ENCODE measurements around the gene KCNJ11.

KCNJ11 gene

GRCh38 chr11:17343907-17344306 is 44.6 kb downstream of the KCNJ11 start:
- no peak overlapping the region for H3K4ac ChIP-seq (ENCODE audit: low read depth in 1 of 2, low read length in 2 of 2)
- no peak overlapping the region for H2AK5ac ChIP-seq (ENCODE audit: low read length, severe bottlenecking)
- no peak overlapping the region for H3K4me2 ChIP-seq (ENCODE audit: low read length, poor library complexity, severe bottlenecking)
- no peaks in the 10 kb centered on the region for H3K36me3 ChIP-seq (ENCODE audit: control insufficient read depth in 1 of 2, insufficient read depth in 2 of 2, low read depth in 1 of 2, low read length in 2 of 2)
- H3K79me1 ChIP-seq (replicated peaks; ENCODE audit: low read length, poor library complexity, severe bottlenecking): no peaks in the 10 kb centered on the region
- no peak overlapping the region for H2BK120ac ChIP-seq (ENCODE audit: low read depth, low read length)
- H2BK12ac ChIP-seq (ENCODE audit: low read length in 2 of 2): no peak overlapping the region
- H3K27me3 ChIP-seq (ENCODE audit: control insufficient read depth in 1 of 2, insufficient read depth in 1 of 2, low read length in 2 of 2): no peaks in the 10 kb centered on the region
- no peaks in the 10 kb centered on the region for H3K9me3 ChIP-seq (ENCODE audit: control insufficient read depth, low read length)
- H2BK15ac ChIP-seq (ENCODE audit: low read depth, poor library complexity, severe bottlenecking): no peak overlapping the region
- no peak overlapping the region for H4K91ac ChIP-seq (ENCODE audit: low read length)
- no CpG with 5 or more reads among the region's 1 CpG for WGBS
- H3K9ac ChIP-seq (ENCODE audit: low read length): peak overlapping the region; percentile 77
- H2BK5ac ChIP-seq (ENCODE audit: low read depth, low read length, poor library complexity, severe bottlenecking): no peak overlapping the region
- H3K27ac ChIP-seq (ENCODE audit: low read length, poor library complexity, severe bottlenecking): no peak overlapping the region
- H3K23ac ChIP-seq (ENCODE audit: low read length in 2 of 2): no peak overlapping the region
- no peak overlapping the region for H4K8ac ChIP-seq (ENCODE audit: low read length)
- peak; percentile 87 for DNase-seq
- H2AFZ ChIP-seq (ENCODE audit: low read depth, low read length): no peak overlapping the region
- H3K4me1 ChIP-seq (ENCODE audit: control insufficient read depth, insufficient read depth, low read depth, low read length): no peaks in the 10 kb centered on the region
- no peak overlapping the region for H3K4me3 ChIP-seq (ENCODE audit: insufficient read depth in 1 of 2, low read depth in 1 of 2, low read length in 2 of 2)
- no peak overlapping the region for H3K18ac ChIP-seq (ENCODE audit: low read depth in 1 of 2, low read length in 2 of 2)
- H3K14ac ChIP-seq (ENCODE audit: low read length in 2 of 2): no peak overlapping the region

- Histone ChIP-seq H2BK5ac (ENCODE audit: low read depth, low read length, poor library complexity, severe bottlenecking) (no peak overlapping the region), H3K79me1 (replicated peaks; ENCODE audit: low read length, poor library complexity, severe bottlenecking) (no peaks in the 10 kb centered on the region), H3K27ac (ENCODE audit: low read length, poor library complexity, severe bottlenecking) (no peak overlapping the region), H2AK5ac (ENCODE audit: low read length, severe bottlenecking) (no peak overlapping the region), H3K4me2 (ENCODE audit: low read length, poor library complexity, severe bottlenecking) (no peak overlapping the region), H2AFZ (ENCODE audit: low read depth, low read length) (no peak overlapping the region), H3K4me3 (ENCODE audit: insufficient read depth in 1 of 2, low read depth in 1 of 2, low read length in 2 of 2) (no peak overlapping the region), H2BK120ac (ENCODE audit: low read depth, low read length) (no peak overlapping the region), H3K9ac (ENCODE audit: low read length) (peak overlapping the region; percentile 77), H3K18ac (ENCODE audit: low read depth in 1 of 2, low read length in 2 of 2) (peak overlapping the region in 1 of 2 experiments; percentile 54), H4K91ac (ENCODE audit: low read length) (no peak overlapping the region), H3K27me3 (ENCODE audit: control insufficient read depth in 1 of 2, insufficient read depth in 1 of 2, low read length in 2 of 2) (no peaks in the 10 kb centered on the region), H3K4me1 (ENCODE audit: control insufficient read depth, insufficient read depth, low read depth, low read length) (no peaks in the 10 kb centered on the region), H2BK12ac (ENCODE audit: low read length in 2 of 2) (no peak overlapping the region), H4K8ac (ENCODE audit: low read length) (no peak overlapping the region), H3K23ac (ENCODE audit: low read length in 2 of 2) (no peak overlapping the region), H2BK15ac (ENCODE audit: low read depth, poor library complexity, severe bottlenecking) (no peak overlapping the region), H3K14ac (ENCODE audit: low read length in 2 of 2) (no peak overlapping the region), H3K36me3 (ENCODE audit: control insufficient read depth in 1 of 2, insufficient read depth in 2 of 2, low read depth in 1 of 2, low read length in 2 of 2) (no peaks in the 10 kb centered on the region), H3K4ac (ENCODE audit: low read depth in 1 of 2, low read length in 2 of 2) (no peak overlapping the region), H3K9me3 (ENCODE audit: control insufficient read depth, low read length) (no peaks in the 10 kb centered on the region)
- 100% methylated on average over 1 of the region's 2 CpGs for WGBS
- DNase-seq: no peak
Measured at GRCh38 chr11:17343257-17343656, 45.2 kb downstream of the KCNJ11 start.
